RPMI8226 (cell line): ENCODE results near the gene FOXL2.
"Not testable (repeated sequence)": the region's sequence is repeated elsewhere in the genome, so short reads cannot be mapped to it uniquely, and the experiment has no call there.

Experiments
- DNase-seq: peaks from one replicate; pipeline ENCODE4 v3.0.0-alpha.2; 2015

FOXL2 gene

DNA sequence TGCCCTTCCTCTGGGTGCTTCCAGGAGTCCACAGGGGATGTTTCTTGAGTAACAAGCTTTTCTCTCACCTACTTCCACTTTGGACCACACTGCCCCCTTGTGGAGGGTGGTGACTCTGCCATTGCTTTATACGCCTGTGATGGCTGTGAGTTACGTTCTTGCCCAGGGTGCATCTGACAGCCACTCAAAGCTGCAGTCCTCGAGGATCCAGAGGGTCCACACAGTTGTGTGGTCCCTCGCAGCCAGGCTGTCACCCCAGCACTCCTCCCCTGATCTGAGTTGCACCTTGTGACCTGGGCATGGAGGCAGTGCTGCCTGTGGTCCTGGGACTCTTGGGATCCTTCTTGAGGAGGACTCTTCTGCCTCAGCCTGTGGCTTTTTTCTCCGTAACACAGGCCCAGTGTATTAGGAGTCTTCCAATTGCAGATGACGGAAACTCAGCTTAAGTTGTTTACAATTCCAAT lies 23.4 kb downstream of the FOXL2 start:
- peak; percentile 89 for DNase-seq

DNA sequence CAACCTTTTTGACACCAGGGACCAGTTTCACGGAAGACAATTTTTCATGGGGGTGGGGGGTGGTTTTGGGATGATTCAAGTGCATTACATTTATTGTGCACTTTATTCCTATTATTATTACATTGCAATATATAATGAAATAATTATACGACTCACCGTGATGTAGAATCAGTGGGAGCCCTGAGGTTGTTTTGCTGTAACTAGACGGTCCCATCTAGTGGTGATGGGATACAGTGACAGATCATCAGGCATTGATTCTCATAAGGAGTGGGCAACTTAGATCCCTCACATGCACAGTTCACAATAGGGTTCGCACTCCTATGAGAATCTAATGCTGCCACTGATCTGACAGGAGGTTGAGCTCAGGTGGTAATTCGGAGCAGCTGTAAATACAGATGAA lies 24.5 kb downstream of the FOXL2 start:
- not testable (repeated sequence) for DNase-seq

DNA sequence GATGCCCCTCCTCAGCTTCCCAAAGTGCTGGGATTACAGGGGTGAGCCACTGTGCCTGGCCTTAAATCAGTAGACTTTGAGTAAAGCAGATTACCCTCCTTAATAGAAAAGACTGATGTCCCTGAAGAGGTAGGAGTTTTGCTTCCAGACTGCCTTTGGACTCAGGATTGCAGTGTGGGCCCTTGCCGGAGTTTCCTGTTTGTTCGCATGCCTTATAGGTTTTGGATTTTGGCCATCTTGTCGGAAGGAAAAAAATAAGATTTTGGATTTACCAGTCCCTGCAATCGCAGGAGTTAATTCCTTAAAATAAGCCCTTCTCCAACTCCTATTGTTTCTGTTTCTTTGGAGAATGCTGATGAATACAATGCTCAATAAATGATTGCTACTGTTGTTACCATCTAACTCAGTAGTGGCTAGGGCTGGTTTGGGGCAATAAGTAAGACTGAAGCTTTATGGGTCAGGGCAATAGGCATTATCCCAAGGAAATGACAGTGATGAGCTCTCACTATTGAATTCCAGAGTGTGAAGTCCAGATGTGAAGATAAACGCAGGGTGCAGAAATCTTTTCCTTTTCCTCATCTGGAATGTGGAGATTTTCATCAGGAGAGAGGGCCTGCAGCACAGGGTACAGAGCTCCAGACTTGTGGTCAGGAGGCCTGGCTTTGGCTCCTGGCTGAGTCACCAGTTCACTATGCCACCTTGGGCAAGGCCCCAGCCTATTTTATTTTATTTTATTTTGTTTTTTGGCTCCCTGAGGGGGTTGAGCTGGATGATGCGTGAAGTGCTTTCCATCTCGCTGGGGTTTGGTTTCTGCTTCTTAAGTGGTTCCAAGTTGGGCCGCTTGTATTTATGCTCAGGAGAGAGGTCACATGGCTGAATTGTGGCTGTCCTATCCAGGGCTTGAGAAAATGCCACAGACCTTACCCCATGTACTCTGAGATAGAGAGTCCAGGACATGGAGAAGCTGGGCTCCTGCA lies 25.3 kb downstream of the FOXL2 start:
- no peak for DNase-seq

DNA sequence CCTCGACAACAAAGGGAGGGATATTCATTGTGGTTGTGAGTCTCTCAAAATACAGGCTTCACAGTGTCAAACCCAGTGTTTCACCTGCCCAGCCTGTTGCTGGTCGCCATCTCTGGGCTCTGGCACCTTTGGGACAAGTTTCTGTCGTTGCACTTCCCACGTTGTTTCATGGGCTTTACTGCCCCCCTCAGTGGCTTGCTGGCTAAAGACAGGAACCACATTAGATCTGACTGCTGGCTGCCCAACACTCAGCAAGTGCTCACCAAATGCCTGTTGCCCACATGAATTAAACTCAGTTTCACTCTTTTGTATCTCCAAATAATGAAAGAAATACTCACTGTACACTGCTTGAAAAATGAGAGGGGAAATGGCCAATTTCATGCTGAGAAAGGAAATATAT lies 27.6 kb downstream of the FOXL2 start:
- DNase-seq = no peak

DNA sequence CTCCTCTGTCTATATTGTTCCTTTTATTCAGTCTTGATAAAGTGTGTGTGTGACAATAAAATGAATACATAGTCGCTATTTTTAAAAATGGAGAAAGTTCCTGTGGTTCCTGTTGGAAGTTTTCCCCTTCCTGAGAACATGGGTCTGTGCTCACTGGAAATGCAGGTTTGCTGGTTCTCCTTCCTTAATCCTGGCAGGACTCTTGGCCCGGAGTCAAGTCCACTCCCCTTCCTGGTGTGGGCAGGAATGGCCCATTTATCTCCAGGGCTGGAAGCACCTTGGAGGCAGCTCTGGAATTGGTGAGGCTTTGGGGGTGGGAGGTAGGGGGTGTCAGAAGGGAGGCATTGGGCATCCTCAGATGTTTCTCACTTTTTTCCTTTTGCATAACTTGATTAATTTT lies 30.1 kb downstream of the FOXL2 start:
- no peak for DNase-seq

DNA sequence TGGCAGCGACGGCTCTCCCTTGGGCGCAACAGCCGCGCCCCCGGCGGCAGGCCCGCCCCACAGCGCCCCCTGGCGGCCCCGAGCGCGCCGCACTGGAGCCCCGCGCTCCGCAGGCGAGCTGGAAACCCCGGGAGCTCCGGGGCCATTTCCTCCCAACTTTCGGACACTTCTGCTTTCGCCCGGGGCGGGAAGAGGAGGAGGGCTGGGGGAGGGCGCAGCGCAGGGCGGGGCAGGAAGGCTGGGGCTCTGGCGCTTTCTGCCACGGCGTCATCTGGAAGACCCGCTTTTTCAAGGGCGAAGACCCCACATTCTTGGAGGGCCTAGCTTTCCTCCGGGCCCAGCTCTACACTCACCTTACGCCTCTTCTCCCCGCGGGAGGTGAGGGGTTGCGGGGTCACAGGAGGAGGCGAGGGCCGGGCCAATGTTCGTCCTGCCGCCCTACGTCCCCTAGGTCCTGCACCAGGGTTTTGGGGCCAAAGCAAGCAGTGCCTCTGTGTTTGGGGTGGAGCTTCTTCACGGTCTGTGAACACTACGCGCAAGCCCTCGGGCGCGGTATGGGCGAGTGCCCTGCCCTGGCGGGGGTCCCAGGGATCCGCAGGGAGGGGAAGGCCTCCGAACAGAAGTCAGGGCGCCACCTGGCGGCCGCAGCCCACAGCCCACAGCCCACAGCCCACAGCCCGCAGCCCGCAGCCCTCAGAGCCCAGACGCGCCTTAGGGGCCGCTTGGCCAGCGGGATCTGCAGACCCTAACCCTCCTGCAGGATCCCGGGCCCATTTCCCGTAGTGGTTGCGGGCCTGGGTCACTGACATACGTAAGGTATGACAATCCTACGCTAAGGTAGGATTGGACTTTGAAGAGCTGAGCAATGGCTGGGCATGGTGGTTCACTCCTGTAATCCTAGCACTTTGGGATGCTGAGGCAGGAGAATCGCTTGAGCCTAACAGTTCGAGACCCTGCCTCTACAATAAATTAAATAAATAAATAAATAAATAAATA lies 31.1 kb downstream of the FOXL2 start:
- peak; percentile 92 for DNase-seq

DNA sequence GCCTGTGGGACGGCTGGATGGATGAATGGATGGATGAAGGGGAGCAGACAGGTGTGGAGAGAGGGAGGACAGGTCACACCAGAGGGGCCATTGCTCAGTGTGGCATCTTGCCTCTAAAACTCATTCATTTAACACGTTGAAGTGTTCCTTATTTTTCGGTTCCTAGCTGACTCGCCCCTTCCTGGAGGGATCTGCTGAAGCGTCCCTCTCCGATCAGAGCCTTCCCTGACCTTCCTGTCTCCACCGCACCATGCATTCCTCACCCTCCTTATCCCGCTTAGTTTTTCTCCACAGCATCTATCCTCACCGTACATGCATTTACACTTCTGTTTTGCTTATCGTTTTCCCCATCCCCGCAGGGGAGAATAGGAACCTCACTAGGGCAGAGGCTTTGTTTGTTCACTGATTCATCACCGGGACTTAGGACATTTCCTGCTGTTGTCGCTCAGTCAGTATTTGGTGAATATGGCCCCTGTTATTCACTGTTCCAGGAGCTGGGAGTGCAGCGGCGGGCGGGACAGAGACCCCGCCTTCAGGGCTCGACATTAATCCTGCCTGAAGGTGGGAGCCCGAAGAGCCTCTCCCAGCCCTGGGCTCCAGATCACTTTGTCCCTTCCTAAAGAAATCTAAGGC lies 32.0 kb downstream of the FOXL2 start:
- no peak for DNase-seq

DNA sequence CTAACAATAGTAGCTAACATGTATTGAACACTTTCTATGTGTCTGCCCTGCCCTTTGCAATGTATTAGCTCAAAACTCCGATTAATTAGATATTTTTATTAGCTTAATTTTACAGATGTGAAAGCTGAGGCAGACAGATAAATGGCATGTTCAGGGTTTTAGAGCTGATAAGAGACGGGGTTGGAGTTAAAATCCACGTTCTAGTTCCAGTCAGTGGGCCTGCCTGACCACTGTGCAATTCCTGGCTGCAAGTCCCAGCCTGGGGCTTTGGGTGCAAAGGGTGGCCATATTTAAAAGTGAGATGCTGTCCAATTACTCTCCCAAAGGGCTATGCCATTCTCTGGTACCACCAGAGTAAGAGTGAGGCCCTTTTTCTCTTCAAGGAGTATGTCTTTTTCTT lies 33.2 kb downstream of the FOXL2 start:
- no peak for DNase-seq

DNA sequence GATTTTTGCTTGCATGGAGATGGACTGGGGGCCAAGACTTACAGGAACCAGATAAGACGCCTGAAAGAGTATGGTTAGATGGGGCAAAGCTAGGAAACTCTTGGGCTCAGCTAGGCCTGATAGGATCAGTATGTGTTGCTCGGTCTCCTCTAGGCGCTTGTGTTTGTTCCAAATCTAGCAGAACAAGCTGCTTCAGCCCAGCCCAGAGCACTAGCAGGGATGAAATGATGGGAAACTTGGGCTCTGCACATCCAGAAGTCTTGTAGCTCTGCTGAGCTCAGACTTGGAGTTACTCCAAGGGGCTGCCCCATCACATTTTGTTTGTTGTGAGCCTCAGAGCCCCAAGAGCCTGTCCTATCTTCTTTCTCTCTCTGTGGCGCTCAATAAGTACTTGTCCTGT lies 34.7 kb downstream of the FOXL2 start:
- DNase-seq = no peak

DNA sequence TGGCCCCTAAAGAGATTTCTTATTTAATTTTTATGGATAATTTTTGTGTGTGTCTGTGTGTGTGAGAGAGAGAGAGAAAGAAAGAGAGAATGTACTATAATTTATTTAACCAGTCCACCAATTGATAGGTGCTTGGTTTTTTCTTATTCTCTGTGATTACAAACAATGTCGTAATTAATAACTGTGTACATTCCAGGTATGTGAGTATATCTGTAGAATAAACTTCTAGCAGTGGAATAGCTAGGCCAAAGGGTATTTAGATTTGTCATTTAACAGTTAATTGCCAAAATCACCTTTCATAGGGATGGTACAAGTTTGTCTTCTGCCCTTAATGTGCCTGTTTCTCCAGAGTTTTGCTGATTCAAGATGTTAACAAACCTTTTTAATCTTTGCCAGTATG lies 35.3 kb downstream of the FOXL2 start:
- DNase-seq = no peak

DNA sequence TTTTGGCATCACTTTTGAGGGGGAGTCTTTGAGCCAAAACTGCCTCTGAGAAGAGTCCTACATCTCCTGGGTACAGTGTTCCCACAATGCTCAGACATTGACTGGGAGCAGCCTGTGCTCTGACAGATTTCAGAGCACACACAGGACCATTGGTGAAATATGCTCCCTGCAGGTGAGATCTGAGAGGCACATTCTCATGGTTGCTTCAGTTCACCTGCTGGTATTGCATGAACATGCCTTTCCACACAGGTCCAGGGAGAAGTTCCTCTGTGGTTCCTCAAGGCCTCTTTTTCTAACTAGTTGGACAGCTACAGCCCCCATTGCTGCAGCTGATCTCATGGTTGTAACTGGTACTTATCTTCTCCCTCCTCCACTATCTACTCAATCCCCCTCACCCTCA lies 37.0 kb downstream of the FOXL2 start:
- DNase-seq = no peak

DNA sequence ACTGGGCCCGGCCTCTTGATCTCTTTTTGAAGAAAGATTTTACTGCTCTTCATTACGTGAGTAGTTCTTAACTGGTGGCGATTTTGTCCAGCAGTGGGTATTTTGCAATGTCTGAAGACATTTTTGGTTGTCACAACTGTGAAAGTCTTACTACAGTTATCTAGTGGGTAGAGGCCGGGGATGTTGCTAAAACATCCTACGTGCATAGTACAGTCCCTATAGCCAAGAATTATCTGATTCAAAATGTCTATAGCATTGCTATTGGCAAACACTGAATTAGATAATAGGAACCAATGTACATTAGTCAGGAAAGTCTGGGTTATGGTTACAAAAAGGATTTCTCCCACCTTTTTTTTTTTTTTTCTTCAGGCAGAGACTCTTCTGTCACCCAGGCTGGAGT lies 38.1 kb downstream of the FOXL2 start:
- no peak for DNase-seq

DNA sequence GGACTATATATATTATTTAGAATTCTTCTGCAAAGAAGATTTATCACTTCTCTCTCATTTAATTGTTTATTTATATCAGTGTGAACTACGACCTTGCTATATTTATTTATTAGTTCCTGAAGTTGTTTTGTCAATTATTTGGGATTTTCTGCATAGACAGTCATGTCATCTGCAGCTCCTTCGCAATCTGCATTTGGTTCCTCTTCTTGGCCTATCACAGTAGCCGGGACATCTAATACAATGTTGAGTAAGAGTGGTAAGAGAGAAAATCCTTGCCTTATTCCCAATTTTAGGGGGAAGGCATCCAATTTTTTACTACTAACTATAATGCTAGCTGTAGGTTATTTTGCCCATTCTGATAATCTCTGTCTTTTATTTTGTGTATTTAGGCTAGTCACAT lies 39.4 kb downstream of the FOXL2 start:
- no peak for DNase-seq

DNA sequence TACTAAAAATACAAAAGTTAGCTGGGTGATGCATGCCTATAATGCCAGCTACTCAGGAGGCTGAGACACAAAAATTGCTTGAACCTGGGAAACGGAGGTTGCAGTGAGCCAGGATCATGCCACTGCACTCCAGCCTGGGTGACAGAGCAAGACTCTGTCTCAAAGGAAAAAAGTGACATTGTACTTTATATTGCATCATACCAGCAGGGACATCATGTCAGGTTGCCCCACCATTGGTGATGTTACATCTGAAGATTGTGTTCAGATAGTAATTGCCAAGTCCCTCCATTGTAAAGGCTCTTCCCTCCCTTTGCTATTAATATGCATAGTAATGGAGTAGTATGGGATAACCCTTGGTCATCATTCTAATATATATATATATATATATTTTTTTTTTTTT lies 44.8 kb downstream of the FOXL2 start:
- DNase-seq = no peak

DNA sequence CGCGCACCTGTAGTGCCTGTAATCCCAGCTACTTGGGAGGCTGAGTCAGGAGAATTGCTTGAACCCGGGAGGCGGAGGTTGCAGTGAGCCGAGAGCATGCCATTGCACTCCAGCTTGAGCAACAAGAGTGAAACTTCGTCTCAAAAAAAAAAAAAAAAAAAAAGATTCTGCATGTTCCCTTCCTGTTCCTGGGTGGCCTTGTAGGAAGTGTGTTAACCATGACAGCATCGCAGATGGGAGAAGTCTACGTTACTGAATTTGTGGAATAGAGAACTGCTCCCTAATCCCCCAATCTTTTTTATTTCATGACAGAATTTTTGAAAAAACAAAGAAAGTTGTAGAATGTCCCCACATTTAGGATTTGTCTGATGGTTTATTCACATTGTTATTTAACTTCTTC lies 45.4 kb downstream of the FOXL2 start:
- DNase-seq = no peak

DNA sequence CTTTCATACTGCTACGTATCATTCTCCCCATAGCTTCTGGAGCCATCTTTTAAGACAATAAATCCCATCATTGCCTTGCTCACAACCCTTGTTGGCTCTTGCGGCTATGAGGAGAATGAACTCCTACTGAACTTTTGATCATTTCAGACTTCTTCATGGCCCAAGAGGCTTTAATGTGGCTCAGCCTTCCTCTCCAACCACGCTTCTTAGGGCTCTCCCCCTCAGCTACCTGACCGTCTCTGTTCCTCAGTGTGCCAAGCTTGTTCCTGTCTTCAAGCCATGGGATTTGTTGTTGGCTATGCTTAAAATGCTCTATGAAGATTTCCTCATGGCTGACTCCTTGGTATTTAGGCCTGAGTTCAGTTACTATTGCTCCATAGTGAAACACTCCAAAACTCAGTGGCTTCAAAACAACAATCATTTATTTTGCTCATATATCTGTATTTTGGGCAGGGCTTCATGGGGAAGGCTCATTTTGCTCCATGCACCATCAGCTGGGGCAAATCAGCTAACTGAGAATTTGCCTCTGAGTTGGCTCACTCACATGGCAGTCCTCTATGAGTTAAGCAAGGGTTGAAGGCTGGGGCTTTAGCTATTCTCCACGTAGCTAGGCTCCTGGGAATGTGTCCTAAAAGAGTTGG lies 47.5 kb downstream of the FOXL2 start:
- DNase-seq = no peak

DNA sequence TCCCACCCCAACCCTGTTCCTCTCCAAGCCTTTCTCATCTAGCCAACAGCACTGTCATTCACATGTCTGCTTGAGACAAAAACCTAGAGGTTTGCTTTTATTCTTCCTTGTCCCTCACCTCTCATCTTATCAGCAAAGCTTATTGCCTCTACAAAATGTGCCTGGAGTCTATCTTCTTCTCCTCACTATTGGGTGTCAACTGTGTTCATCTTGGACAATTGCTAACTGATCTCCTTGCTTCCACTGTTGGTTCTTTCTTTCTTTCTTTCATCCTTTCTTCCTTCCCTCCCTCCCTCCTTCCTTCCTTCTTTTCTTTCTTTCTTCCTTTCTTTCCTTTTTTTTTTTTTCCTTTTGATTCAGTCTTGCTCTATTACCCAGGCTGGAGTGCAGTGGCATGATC lies 48.2 kb downstream of the FOXL2 start:
- no peak for DNase-seq

DNA sequence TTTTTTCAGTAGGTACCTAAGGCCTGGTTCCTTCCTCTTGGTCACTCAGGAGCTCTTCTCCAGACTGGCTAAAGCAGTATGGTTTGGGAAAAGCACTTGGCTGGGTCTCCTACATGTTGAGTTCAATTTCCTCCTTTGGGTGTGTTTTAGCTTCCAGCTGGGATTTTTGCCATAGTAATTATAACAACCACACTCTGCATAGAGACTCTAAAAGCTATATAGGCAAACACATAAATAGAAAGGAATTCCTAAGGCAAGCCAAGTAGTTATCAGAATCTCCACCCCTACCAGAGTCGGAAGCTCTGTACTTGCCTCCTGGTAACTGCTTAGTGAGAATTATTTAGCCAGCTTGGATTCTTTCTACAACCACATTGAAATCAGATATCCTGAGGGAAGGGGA lies 48.6 kb downstream of the FOXL2 start:
- DNase-seq = no peak
